Measurements from ENCODE around the gene MGRN1. TPM values are rescaled to one million over a fixed set of nuclear protein-coding genes. Genes with fewer than 3 reads are reported as not detected.

The MGRN1 gene
- total and polyA plus RNA-seq, 2 donors (not counting 1 experiment from before 2014, with no cell fraction given): 22.7 to 89.2 TPM

- Histone ChIP-seq H3K27me3 (replicated peaks in 1 of 4; ENCODE audit: control extremely low read depth in 1 of 4, control insufficient read depth in 3 of 4, insufficient read depth in 4 of 4, low read length in 3 of 4) (no peaks in the 10 kb centered on the region), H4K20me1 (ENCODE audit: control insufficient read depth, insufficient read depth, low read length, poor library complexity, severe bottlenecking) (peaks cover 13% of the 10 kb centered on the region), H3K4me2 (replicated peaks; ENCODE audit: low read depth, low read length, poor library complexity, severe bottlenecking) (no peak overlapping the region), H3K9me3 (ENCODE audit: control extremely low read depth in 1 of 3, control insufficient read depth in 2 of 3, insufficient read depth in 1 of 3, low read length in 2 of 3) (no peaks in the 10 kb centered on the region), H3K4me3 (ENCODE audit: control extremely low read depth in 1 of 5, extremely low read depth in 1 of 5, insufficient read depth in 1 of 5, low read depth in 2 of 5, low read length in 4 of 5) (no peak overlapping the region), H3K36me3 (replicated peaks in 1 of 2; ENCODE audit: control extremely low read depth in 1 of 2, control insufficient read depth in 1 of 2, extremely low read depth in 1 of 2, insufficient read depth in 2 of 2, low read length in 1 of 2) (peaks cover 0 to 42% of the 10 kb centered on the region in 2 experiments), H2AFZ (ENCODE audit: insufficient read depth, low read depth, low read length, poor library complexity, severe bottlenecking) (no peak overlapping the region), H3K27ac (ENCODE audit: low read length in 2 of 2) (no peak overlapping the region), H3K4me1 (ENCODE audit: control insufficient read depth in 2 of 2, insufficient read depth in 2 of 2, low read length in 2 of 2) (no peaks in the 10 kb centered on the region), H3K79me2 (ENCODE audit: control insufficient read depth, insufficient read depth, low read length) (peaks cover 4% of the 10 kb centered on the region), H3K9ac (ENCODE audit: low read length) (no peak overlapping the region)
- intact Hi-C loops (cut with micrococcal nuclease): no loop called here
- DNase-seq: no peak
- H3K4me3 Mint-ChIP-seq: no peak overlapping the region
- CTCF ChIA-PET: no interaction called here
- no peaks in the 10 kb centered on the region for H3K4me1 Mint-ChIP-seq
- H3K27ac Mint-ChIP-seq: no peak overlapping the region
- WGBS (ENCODE audit: insufficient coverage): 93% methylated on average over 26 of the region's 26 CpGs
- ATAC-seq (ENCODE audit: low read depth): no peak
- H3K27me3 Mint-ChIP-seq: no peaks in the 10 kb centered on the region
- TF ChIP-seq EZH2 (IDR thresholded peaks at IDR 0.05; ENCODE audit: borderline replicate concordance, insufficient read depth, low read depth, low read length, poor library complexity, severe bottlenecking): no peak
- TF ChIP-seq, protein P1, sequence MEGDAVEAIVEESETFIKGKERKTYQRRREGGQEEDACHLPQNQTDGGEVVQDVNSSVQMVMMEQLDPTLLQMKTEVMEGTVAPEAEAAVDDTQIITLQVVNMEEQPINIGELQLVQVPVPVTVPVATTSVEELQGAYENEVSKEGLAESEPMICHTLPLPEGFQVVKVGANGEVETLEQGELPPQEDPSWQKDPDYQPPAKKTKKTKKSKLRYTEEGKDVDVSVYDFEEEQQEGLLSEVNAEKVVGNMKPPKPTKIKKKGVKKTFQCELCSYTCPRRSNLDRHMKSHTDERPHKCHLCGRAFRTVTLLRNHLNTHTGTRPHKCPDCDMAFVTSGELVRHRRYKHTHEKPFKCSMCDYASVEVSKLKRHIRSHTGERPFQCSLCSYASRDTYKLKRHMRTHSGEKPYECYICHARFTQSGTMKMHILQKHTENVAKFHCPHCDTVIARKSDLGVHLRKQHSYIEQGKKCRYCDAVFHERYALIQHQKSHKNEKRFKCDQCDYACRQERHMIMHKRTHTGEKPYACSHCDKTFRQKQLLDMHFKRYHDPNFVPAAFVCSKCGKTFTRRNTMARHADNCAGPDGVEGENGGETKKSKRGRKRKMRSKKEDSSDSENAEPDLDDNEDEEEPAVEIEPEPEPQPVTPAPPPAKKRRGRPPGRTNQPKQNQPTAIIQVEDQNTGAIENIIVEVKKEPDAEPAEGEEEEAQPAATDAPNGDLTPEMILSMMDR (IDR thresholded peaks at IDR 0.05): no peak
- no peaks in the 10 kb centered on the region for H3K9me3 Mint-ChIP-seq (ENCODE audit: insufficient read depth)
- POLR2A ChIA-PET: no interaction called here
Observed at GRCh38 chr16:4682084-4682591, 57.5 kb downstream of the MGRN1 start.

GRCh38 chr16:4682616-4683254 is 58.1 kb downstream of the MGRN1 start:
- no peak overlapping the region for H3K4me3 Mint-ChIP-seq
- no peak overlapping the region for H3K27ac Mint-ChIP-seq
- Histone ChIP-seq H4K20me1 (ENCODE audit: control insufficient read depth, insufficient read depth, low read length, poor library complexity, severe bottlenecking) (peaks cover 7% of the 10 kb centered on the region), H3K27ac (ENCODE audit: low read length in 2 of 2) (no peak overlapping the region), H3K27me3 (replicated peaks in 1 of 4; ENCODE audit: control extremely low read depth in 1 of 4, control insufficient read depth in 3 of 4, insufficient read depth in 4 of 4, low read length in 3 of 4) (no peaks in the 10 kb centered on the region), H3K9ac (ENCODE audit: low read length) (no peak overlapping the region), H3K79me2 (ENCODE audit: control insufficient read depth, insufficient read depth, low read length) (no peaks in the 10 kb centered on the region), H3K4me1 (ENCODE audit: control insufficient read depth in 2 of 2, insufficient read depth in 2 of 2, low read length in 2 of 2) (no peaks in the 10 kb centered on the region), H3K4me3 (ENCODE audit: control extremely low read depth in 1 of 5, extremely low read depth in 1 of 5, insufficient read depth in 1 of 5, low read depth in 2 of 5, low read length in 4 of 5) (no peak overlapping the region), H2AFZ (ENCODE audit: insufficient read depth, low read depth, low read length, poor library complexity, severe bottlenecking) (no peak overlapping the region), H3K9me3 (ENCODE audit: control extremely low read depth in 1 of 3, control insufficient read depth in 2 of 3, insufficient read depth in 1 of 3, low read length in 2 of 3) (no peaks in the 10 kb centered on the region), H3K36me3 (replicated peaks in 1 of 2; ENCODE audit: control extremely low read depth in 1 of 2, control insufficient read depth in 1 of 2, extremely low read depth in 1 of 2, insufficient read depth in 2 of 2, low read length in 1 of 2) (peaks cover 0 to 41% of the 10 kb centered on the region in 2 experiments), H3K4me2 (replicated peaks; ENCODE audit: low read depth, low read length, poor library complexity, severe bottlenecking) (no peak overlapping the region)
- intact Hi-C loops (cut with micrococcal nuclease): no loop called here
- H3K4me1 Mint-ChIP-seq: no peaks in the 10 kb centered on the region
- CTCF ChIA-PET: no interaction called here
- WGBS (ENCODE audit: insufficient coverage): 95% methylated on average over 36 of the region's 36 CpGs
- no peak for ATAC-seq (ENCODE audit: low read depth)
- no peaks in the 10 kb centered on the region for H3K27me3 Mint-ChIP-seq
- DNase-seq: no peak
- POLR2A ChIA-PET: no interaction called here
- H3K9me3 Mint-ChIP-seq (ENCODE audit: insufficient read depth): no peaks in the 10 kb centered on the region
- TF ChIP-seq, protein P1 (IDR thresholded peaks at IDR 0.05): peak; percentile 16
- TF ChIP-seq EZH2 (IDR thresholded peaks at IDR 0.05; ENCODE audit: borderline replicate concordance, insufficient read depth, low read depth, low read length, poor library complexity, severe bottlenecking): no peak

All from B cell (primary cell).